Fibroblast of lung (primary cell): ENCODE results near the gene NTRK2.

Experiments
- EZH2 ChIP-seq: IDR thresholded peaks from 2 replicates; pipeline ENCODE4 v1.5.1; 2012; ENCODE audit warnings: low read length, control low read depth, mild to moderate bottlenecking; ENCODE audit errors: missing control alignments
- TF ChIP-seq, protein P1 (sequence below), 2 donors: IDR thresholded peaks in 1 of 2; conservative IDR thresholded peaks in 1 of 2; 1 replicate in 1 of 2; 2 replicates in 1 of 2; pipeline ENCODE4 v1.5.1; 2011 to 2012; ENCODE audit warnings: low read length in 2 of 2, control low read depth in 1 of 2, inconsistent platforms in 1 of 2, low read depth in 1 of 2, mild to moderate bottlenecking in 1 of 2

DNA sequence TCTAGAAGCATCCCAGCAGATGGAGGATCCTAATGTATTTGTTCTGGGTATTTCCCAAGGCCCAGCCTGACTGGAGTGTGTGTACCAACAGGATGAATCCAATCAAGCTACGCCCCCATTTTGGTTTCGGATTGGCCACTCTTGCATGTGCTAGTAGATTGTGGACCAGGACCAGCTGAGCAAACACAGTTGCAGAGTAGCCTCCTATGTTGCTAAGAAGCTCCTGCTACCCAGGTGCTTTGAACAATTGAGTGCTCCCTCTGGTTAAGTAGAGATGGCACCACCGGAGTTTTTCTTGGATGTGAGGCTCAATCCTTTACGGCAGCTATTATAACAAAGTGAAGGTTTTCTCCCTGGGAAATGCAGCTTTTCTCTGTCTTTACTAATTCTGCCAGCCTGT, 204.5 kb downstream of the NTRK2 start:
- TF ChIP-seq, protein P1, sequence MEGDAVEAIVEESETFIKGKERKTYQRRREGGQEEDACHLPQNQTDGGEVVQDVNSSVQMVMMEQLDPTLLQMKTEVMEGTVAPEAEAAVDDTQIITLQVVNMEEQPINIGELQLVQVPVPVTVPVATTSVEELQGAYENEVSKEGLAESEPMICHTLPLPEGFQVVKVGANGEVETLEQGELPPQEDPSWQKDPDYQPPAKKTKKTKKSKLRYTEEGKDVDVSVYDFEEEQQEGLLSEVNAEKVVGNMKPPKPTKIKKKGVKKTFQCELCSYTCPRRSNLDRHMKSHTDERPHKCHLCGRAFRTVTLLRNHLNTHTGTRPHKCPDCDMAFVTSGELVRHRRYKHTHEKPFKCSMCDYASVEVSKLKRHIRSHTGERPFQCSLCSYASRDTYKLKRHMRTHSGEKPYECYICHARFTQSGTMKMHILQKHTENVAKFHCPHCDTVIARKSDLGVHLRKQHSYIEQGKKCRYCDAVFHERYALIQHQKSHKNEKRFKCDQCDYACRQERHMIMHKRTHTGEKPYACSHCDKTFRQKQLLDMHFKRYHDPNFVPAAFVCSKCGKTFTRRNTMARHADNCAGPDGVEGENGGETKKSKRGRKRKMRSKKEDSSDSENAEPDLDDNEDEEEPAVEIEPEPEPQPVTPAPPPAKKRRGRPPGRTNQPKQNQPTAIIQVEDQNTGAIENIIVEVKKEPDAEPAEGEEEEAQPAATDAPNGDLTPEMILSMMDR (conservative IDR thresholded peaks at IDR 0.05 in 1 of 2, IDR thresholded peaks at IDR 0.05 in 1 of 2; ENCODE audit: low read depth in 1 of 2, low read length in 2 of 2): no peak
- TF ChIP-seq EZH2: no peak
